Stimulated activated naive CD4-positive, alpha-beta T cell (primary cell): ENCODE data around the gene BTBD17.

Source experiments
- DNase-seq, 6 experiments: peaks; one replicate each; lab custom pipeline; 2025; lab: John Stamatoyannopoulos, UW

The BTBD17 gene

GRCh38 chr17:74387365-74388218 is 25.9 kb upstream of the BTBD17 start:
- no peak for DNase-seq

- DNase-seq = no peak
These were observed 24.7 kb upstream of the BTBD17 start for GRCh38 chr17:74386386-74386785.

GRCh38 chr17:74385201-74385600 is 23.5 kb upstream of the BTBD17 start:
- DNase-seq = no peak

GRCh38 chr17:74383141-74383540 is 21.5 kb upstream of the BTBD17 start:
- DNase-seq = no peak

GRCh38 chr17:74380959-74381808 is 19.5 kb upstream of the BTBD17 start:
- no peak for DNase-seq

- DNase-seq = no peak
These were observed 18.7 kb upstream of the BTBD17 start for GRCh38 chr17:74380086-74380958.

GRCh38 chr17:74379495-74380085 is 17.9 kb upstream of the BTBD17 start:
- DNase-seq = peak; percentile 69 to 91 (median 86)

- DNase-seq = no peak
These were observed 13.2 kb upstream of the BTBD17 start for GRCh38 chr17:74374858-74375257.

- DNase-seq = no peak
These were observed 12.4 kb upstream of the BTBD17 start for GRCh38 chr17:74373838-74374606.

- no peak for DNase-seq
These were observed 10.8 kb upstream of the BTBD17 start for GRCh38 chr17:74372426-74372825.

- no peak for DNase-seq
These were observed 10.0 kb upstream of the BTBD17 start for GRCh38 chr17:74371653-74372147.

- DNase-seq = no peak
These were observed 8.2 kb upstream of the BTBD17 start for GRCh38 chr17:74369665-74370490.

- DNase-seq = peak; percentile 14 to 51 (median 24)
These were observed 7.6 kb upstream of the BTBD17 start for GRCh38 chr17:74369221-74369620.

GRCh38 chr17:74368341-74369081 is 6.8 kb upstream of the BTBD17 start:
- DNase-seq = peak; percentile 11 to 74 (median 56)

GRCh38 chr17:74367206-74367605 is 5.5 kb upstream of the BTBD17 start, which contains the start of gene GPR142:
Gene GPR142, plus strand, starts transcription at chr17:74367506. Its CDS starts 2,035 bp downstream, at chr17:74369541.
- DNase-seq = no peak

- no peak for DNase-seq
These were observed 1.3 kb upstream of the BTBD17 start for GRCh38 chr17:74362810-74363498.

- no peak for DNase-seq
These were observed 369 bp upstream of the BTBD17 start for GRCh38 chr17:74362069-74362405.

- DNase-seq = no peak
These were observed 804 bp downstream of the BTBD17 start for GRCh38 chr17:74360899-74361229.

- no peak for DNase-seq
These were observed 1.8 kb downstream of the BTBD17 start for GRCh38 chr17:74359916-74360315.
